ENCODE data around the gene ZBTB38.

DNA sequence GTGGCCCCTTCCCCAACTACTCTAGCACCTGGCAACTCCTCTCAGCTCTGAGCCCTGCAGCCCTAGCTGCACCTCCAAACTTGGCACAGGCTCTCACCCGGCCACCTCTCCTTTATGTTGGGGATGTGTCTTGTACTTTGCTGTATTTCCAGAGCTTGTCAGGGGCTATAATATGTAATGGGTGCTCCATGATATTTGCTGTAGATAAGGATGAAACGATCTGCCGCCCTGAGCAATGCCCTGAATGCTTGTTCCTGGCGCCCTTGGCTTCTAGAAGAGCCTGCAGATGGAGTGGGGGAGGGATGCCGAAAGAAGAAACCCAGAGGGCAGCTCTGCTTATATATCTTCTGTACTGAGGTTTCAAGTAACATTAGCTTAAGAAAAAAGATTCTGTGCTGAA lies 35.9 kb upstream of the ZBTB38 start:
- TF ChIP-seq, protein P1, sequence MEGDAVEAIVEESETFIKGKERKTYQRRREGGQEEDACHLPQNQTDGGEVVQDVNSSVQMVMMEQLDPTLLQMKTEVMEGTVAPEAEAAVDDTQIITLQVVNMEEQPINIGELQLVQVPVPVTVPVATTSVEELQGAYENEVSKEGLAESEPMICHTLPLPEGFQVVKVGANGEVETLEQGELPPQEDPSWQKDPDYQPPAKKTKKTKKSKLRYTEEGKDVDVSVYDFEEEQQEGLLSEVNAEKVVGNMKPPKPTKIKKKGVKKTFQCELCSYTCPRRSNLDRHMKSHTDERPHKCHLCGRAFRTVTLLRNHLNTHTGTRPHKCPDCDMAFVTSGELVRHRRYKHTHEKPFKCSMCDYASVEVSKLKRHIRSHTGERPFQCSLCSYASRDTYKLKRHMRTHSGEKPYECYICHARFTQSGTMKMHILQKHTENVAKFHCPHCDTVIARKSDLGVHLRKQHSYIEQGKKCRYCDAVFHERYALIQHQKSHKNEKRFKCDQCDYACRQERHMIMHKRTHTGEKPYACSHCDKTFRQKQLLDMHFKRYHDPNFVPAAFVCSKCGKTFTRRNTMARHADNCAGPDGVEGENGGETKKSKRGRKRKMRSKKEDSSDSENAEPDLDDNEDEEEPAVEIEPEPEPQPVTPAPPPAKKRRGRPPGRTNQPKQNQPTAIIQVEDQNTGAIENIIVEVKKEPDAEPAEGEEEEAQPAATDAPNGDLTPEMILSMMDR (conservative IDR thresholded peaks at IDR 0.05 in 1 of 2, IDR thresholded peaks at IDR 0.05 in 1 of 2; ENCODE audit: low read depth in 1 of 2, low read length in 2 of 2): no peak
- no peak for TF ChIP-seq EZH2 (IDR thresholded peaks at IDR 0.05; ENCODE audit: low read length, missing control alignments)
